ENCODE measurements around the gene TCEANC. TPM values are rescaled to one million over a fixed set of nuclear protein-coding genes. Genes with fewer than 3 reads are reported as not detected.

The TCEANC gene
- total and polyA plus RNA-seq, 2 of the 4 experiments (the other 2 are of a cell fraction), result 0.99 to 2.5 TPM

- BruUV-seq (replicated peaks), result no TSS peak
- Histone ChIP-seq H3K27me3 (ENCODE audit: control insufficient read depth, insufficient read depth, low read length) (peaks cover 12% of the 10 kb centered on the region), H2AK5ac (ENCODE audit: low read depth, low read length) (no peak overlapping the region), H3K4ac (ENCODE audit: low read depth, low read length) (no peak overlapping the region), H2BK120ac (ENCODE audit: low read depth, low read length) (no peak overlapping the region), H3K79me1 (ENCODE audit: low read depth in 1 of 2, low read length in 2 of 2) (no peaks in the 10 kb centered on the region), H3K9ac (ENCODE audit: low read depth, low read length) (no peak overlapping the region), H3K23ac (ENCODE audit: low read depth, low read length) (no peak overlapping the region), H4K20me1 (ENCODE audit: insufficient read depth, low read length) (no peaks in the 10 kb centered on the region), H3K4me2 (ENCODE audit: low read depth, low read length) (no peak overlapping the region), H4K8ac (ENCODE audit: low read depth in 2 of 2, low read length in 2 of 2) (no peak overlapping the region), H2AFZ (replicated peaks; ENCODE audit: low read length, poor library complexity) (no peak overlapping the region), H3K14ac (replicated peaks; ENCODE audit: low read depth, low read length) (no peak overlapping the region), H2BK20ac (ENCODE audit: low read depth, low read length) (no peak overlapping the region), H3K27ac (ENCODE audit: insufficient read depth, low read length) (no peak overlapping the region), H2BK15ac (ENCODE audit: low read depth, low read length) (no peak overlapping the region), H3K4me1 (ENCODE audit: control insufficient read depth, insufficient read depth, low read length) (no peaks in the 10 kb centered on the region), H2AK9ac (replicated peaks; ENCODE audit: low read depth, low read length, poor library complexity) (no peak overlapping the region), H3K9me1 (ENCODE audit: insufficient read depth, low read length) (no peaks in the 10 kb centered on the region), H3K56ac (ENCODE audit: extremely low read depth, insufficient read depth, low read length) (no peak overlapping the region), H3K18ac (ENCODE audit: low read depth, low read length) (no peak overlapping the region), H2BK5ac (ENCODE audit: low read depth, low read length, poor library complexity, severe bottlenecking) (no peak overlapping the region), H4K91ac (ENCODE audit: insufficient read depth, low read depth, low read length) (no peak overlapping the region), H3K9me3 (ENCODE audit: control insufficient read depth, insufficient read depth, low read length) (no peaks in the 10 kb centered on the region), H3K36me3 (ENCODE audit: control insufficient read depth, insufficient read depth, low read length) (no peaks in the 10 kb centered on the region), H3K4me3 (ENCODE audit: insufficient read depth, low read depth, low read length) (no peak overlapping the region), H4K5ac (ENCODE audit: low read depth, low read length) (no peak overlapping the region)
- intact Hi-C loops (cut with micrococcal nuclease), result no loop called here
- ATAC-seq (ENCODE audit: low read depth) (no peak), DNase-seq (no peak)
- TF ChIP-seq MAZ (IDR thresholded peaks at IDR 0.05; ENCODE audit: borderline replicate concordance, low read depth, low read length) (no peak), POLR2A (IDR thresholded peaks at IDR 0.05; ENCODE audit: low read depth, low read length) (no peak), RCOR1 (IDR thresholded peaks at IDR 0.05; ENCODE audit: insufficient replicate concordance, low read length) (no peak), MXI1 (IDR thresholded peaks at IDR 0.05; ENCODE audit: borderline replicate concordance, low read depth, low read length) (no peak), RFX5 (IDR thresholded peaks at IDR 0.05; ENCODE audit: low read depth, low read length) (no peak), ELK1 (IDR thresholded peaks at IDR 0.05; ENCODE audit: borderline replicate concordance, low read depth, low read length) (no peak), BHLHE40 (IDR thresholded peaks at IDR 0.05; ENCODE audit: low read depth, low read length) (no peak), RAD21 (IDR thresholded peaks at IDR 0.05; ENCODE audit: low read length) (no peak), FOS (IDR thresholded peaks at IDR 0.05; ENCODE audit: low read depth, low read length) (no peak), MAFK (IDR thresholded peaks at IDR 0.05; ENCODE audit: low read depth, low read length) (no peak), USF2 (IDR thresholded peaks at IDR 0.05; ENCODE audit: low read depth, low read length) (no peak), CEBPB (IDR thresholded peaks at IDR 0.05; ENCODE audit: low read depth, low read length) (no peak)
- in situ Hi-C loops (cut with MboI; ENCODE audit: low sequenced_read_pairs), result no loop called here
- ChIA-PET POLR2A (ENCODE audit: unreplicated experiment) (no interaction called here), CTCF (no interaction called here)
- dilution Hi-C loops (cut with HindIII; ENCODE audit: low sequenced_read_pairs, unreplicated experiment), result no loop called here
Observed at GRCh38 chrX:13673016-13673415, 20.1 kb downstream of the TCEANC start.
